ENCODE data around the gene STK31. TPM values are rescaled to one million over a fixed set of nuclear protein-coding genes. Genes with fewer than 3 reads are reported as not detected.

STK31 gene
- total RNA-seq = under 1 TPM in 1 of 4 donors, not detected in 3; 0.18 TPM
- polyA plus RNA-seq = under 1 TPM in 2 of 3 donors, not detected in 1; 0.01 to 0.03 TPM
- long read RNA-seq, donor 1 = 0 reads
- long read RNA-seq, donor 2 = 0 reads

- Histone ChIP-seq H3K4me3 (no peak within 1 kb of the TSS), H3K27ac (no peak within 1 kb of the TSS), H3K27me3 (ENCODE audit: insufficient read depth in 3 of 3, low read length in 2 of 3) (peaks cover 0 to 4% (median 0%) of the 10 kb centered on the region in 3 donors), H3K36me3 (ENCODE audit: insufficient read depth in 1 of 2, low read depth in 1 of 2) (peaks cover 0 to 7% of the 10 kb centered on the region in 2 donors), H3K4me1 (no peaks in the 10 kb centered on the region), H3K9me3 (peaks cover 9% of the 10 kb centered on the region)
- TF ChIP-seq CTCF (IDR thresholded peaks at IDR 0.05) = no peak
- intact Hi-C loops (cut with DNase I) = loop anchor here (2.0 to 10.0 kb wide), 3 partner anchors 139 to 435 kb away; no protein-coding TSS in a partner anchor
- WGBS, 3 donors = 89 to 91% (median 90%) methylated on average over 31 to 33 of the region's 33 CpGs
- ATAC-seq (no peak), DNase-seq (no peak)
These were observed at the start of gene STK31 for GRCh38 chr7:23710000-23710399. TSS of gene STK31 (plus strand) at chr7:23710219. CDS start at chr7:23710286, 67 bp downstream.

GRCh38 chr7:23661385-23661784 lies 48.6 kb upstream of the STK31 start:
- 84 to 86% (median 84%) methylated on average over 3 of the region's 3 CpGs for WGBS, 3 donors
- no peak for ATAC-seq
- Histone ChIP-seq H3K4me3 (no peak overlapping the region), H3K27me3 (ENCODE audit: insufficient read depth in 3 of 3, low read length in 2 of 3) (no peaks in the 10 kb centered on the region), H3K36me3 (ENCODE audit: insufficient read depth in 1 of 2, low read depth in 1 of 2) (no peaks in the 10 kb centered on the region), H3K4me1 (no peaks in the 10 kb centered on the region), H3K9me3 (peaks cover 7% of the 10 kb centered on the region), H3K27ac (no peak overlapping the region)
- DNase-seq = no peak
- TF ChIP-seq CTCF (IDR thresholded peaks at IDR 0.05) = no peak
- intact Hi-C loops (cut with DNase I) = no loop called here

- TF ChIP-seq CTCF (IDR thresholded peaks at IDR 0.05) = no peak
- DNase-seq (no peak), ATAC-seq (no peak)
- Histone ChIP-seq H3K9me3 (peaks cover 7% of the 10 kb centered on the region), H3K27me3 (ENCODE audit: insufficient read depth in 3 of 3, low read length in 2 of 3) (no peaks in the 10 kb centered on the region), H3K36me3 (ENCODE audit: insufficient read depth in 1 of 2, low read depth in 1 of 2) (no peaks in the 10 kb centered on the region), H3K4me1 (no peaks in the 10 kb centered on the region), H3K27ac (no peak overlapping the region), H3K4me3 (no peak overlapping the region)
- intact Hi-C loops (cut with DNase I) = no loop called here
- WGBS, 3 donors = 63 to 64% (median 64%) methylated on average over 8 of the region's 8 CpGs
These were observed 47.7 kb upstream of the STK31 start for GRCh38 chr7:23662124-23662983.

GRCh38 chr7:23662984-23663313 lies 47.1 kb upstream of the STK31 start:
- no peaks in the 10 kb centered on the region for H3K27me3 ChIP-seq (ENCODE audit: insufficient read depth in 3 of 3, low read length in 2 of 3)
- H3K27ac ChIP-seq = no peak overlapping the region
- H3K4me3 ChIP-seq = no peak overlapping the region
- 55 to 75% (median 57%) methylated on average over 2 of the region's 2 CpGs for WGBS, 3 donors
- no peak for DNase-seq
- peaks cover 7% of the 10 kb centered on the region for H3K9me3 ChIP-seq
- H3K4me1 ChIP-seq = no peaks in the 10 kb centered on the region
- intact Hi-C loops (cut with DNase I) = no loop called here
- no peak for TF ChIP-seq CTCF (IDR thresholded peaks at IDR 0.05)
- ATAC-seq = no peak
- H3K36me3 ChIP-seq (ENCODE audit: insufficient read depth in 1 of 2, low read depth in 1 of 2) = no peaks in the 10 kb centered on the region
